ENCODE measurements around the gene TAS2R42. TPM values are rescaled to one million over a fixed set of nuclear protein-coding genes. Genes with fewer than 3 reads are reported as not detected.

Gene TAS2R42
- polyA plus RNA-seq, 1 donor from 2014 or later, result not detected

DNA sequence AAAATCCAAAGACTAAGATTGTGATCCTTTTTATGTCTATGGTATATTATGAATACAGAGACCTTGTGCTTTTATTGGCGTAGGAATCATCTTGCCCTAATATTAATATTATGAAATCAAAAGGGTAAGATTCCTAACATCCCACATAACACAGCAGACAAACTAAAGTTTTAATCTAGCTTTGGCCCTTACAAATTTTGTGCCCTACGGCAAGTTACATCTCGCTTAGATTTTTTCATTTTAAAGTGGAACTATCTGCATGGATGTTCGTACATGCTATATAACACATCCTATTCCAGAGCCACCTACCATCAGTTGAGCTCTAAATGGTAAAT is 16.0 kb downstream of the TAS2R42 start:
- H3K79me2 ChIP-seq (replicated peaks; ENCODE audit: insufficient read depth, low read length), result peaks cover 73% of the 10 kb centered on the region
- peak overlapping the region; percentile 70 for H3K4me3 ChIP-seq (ENCODE audit: low read length)
- H3K4me2 ChIP-seq (ENCODE audit: low read length), result peak overlapping the region; percentile 97
- H3K9me3 ChIP-seq (ENCODE audit: low read length), result no peaks in the 10 kb centered on the region
- H3K27me3 ChIP-seq (ENCODE audit: insufficient read depth, low read depth, low read length), result no peaks in the 10 kb centered on the region
- H4K20me1 ChIP-seq (ENCODE audit: insufficient read depth), result no peaks in the 10 kb centered on the region
- TF ChIP-seq RAD21 (conservative IDR thresholded peaks at IDR 0.05), result no peak
- TF ChIP-seq POLR2AphosphoS5 (IDR thresholded peaks at IDR 0.05), result no peak
- TF ChIP-seq, protein P1, sequence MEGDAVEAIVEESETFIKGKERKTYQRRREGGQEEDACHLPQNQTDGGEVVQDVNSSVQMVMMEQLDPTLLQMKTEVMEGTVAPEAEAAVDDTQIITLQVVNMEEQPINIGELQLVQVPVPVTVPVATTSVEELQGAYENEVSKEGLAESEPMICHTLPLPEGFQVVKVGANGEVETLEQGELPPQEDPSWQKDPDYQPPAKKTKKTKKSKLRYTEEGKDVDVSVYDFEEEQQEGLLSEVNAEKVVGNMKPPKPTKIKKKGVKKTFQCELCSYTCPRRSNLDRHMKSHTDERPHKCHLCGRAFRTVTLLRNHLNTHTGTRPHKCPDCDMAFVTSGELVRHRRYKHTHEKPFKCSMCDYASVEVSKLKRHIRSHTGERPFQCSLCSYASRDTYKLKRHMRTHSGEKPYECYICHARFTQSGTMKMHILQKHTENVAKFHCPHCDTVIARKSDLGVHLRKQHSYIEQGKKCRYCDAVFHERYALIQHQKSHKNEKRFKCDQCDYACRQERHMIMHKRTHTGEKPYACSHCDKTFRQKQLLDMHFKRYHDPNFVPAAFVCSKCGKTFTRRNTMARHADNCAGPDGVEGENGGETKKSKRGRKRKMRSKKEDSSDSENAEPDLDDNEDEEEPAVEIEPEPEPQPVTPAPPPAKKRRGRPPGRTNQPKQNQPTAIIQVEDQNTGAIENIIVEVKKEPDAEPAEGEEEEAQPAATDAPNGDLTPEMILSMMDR (IDR thresholded peaks at IDR 0.05; ENCODE audit: poor library complexity, severe bottlenecking), result no peak
- TF ChIP-seq, protein P2, sequence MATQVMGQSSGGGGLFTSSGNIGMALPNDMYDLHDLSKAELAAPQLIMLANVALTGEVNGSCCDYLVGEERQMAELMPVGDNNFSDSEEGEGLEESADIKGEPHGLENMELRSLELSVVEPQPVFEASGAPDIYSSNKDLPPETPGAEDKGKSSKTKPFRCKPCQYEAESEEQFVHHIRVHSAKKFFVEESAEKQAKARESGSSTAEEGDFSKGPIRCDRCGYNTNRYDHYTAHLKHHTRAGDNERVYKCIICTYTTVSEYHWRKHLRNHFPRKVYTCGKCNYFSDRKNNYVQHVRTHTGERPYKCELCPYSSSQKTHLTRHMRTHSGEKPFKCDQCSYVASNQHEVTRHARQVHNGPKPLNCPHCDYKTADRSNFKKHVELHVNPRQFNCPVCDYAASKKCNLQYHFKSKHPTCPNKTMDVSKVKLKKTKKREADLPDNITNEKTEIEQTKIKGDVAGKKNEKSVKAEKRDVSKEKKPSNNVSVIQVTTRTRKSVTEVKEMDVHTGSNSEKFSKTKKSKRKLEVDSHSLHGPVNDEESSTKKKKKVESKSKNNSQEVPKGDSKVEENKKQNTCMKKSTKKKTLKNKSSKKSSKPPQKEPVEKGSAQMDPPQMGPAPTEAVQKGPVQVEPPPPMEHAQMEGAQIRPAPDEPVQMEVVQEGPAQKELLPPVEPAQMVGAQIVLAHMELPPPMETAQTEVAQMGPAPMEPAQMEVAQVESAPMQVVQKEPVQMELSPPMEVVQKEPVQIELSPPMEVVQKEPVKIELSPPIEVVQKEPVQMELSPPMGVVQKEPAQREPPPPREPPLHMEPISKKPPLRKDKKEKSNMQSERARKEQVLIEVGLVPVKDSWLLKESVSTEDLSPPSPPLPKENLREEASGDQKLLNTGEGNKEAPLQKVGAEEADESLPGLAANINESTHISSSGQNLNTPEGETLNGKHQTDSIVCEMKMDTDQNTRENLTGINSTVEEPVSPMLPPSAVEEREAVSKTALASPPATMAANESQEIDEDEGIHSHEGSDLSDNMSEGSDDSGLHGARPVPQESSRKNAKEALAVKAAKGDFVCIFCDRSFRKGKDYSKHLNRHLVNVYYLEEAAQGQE (IDR thresholded peaks at IDR 0.05; ENCODE audit: borderline replicate concordance), result no peak
- no peak for TF ChIP-seq TAF1 (IDR thresholded peaks at IDR 0.05; ENCODE audit: low read depth)
- TF ChIP-seq SMC3 (conservative IDR thresholded peaks at IDR 0.05; ENCODE audit: poor library complexity), result no peak
- TF ChIP-seq EP300 (conservative IDR thresholded peaks at IDR 0.05; ENCODE audit: poor library complexity, severe bottlenecking), result no peak
- TF ChIP-seq EZH2 (IDR thresholded peaks at IDR 0.05; ENCODE audit: borderline replicate concordance, insufficient read depth, low read length, poor library complexity, severe bottlenecking), result no peak
- no peak for TF ChIP-seq MXI1 (conservative IDR thresholded peaks at IDR 0.05; ENCODE audit: poor library complexity, severe bottlenecking)
- no peaks in the 10 kb centered on the region for H3K36me3 ChIP-seq (ENCODE audit: insufficient read depth, low read length)
- H3K9ac ChIP-seq (ENCODE audit: low read length), result peak overlapping the region; percentile 78
- H3K27ac ChIP-seq (ENCODE audit: low read length), result peak overlapping the region; percentile 92
- H2AFZ ChIP-seq (ENCODE audit: low read depth, low read length), result peak overlapping the region; percentile 0
- no peaks in the 10 kb centered on the region for H3F3A ChIP-seq (ENCODE audit: insufficient read depth, low read length, poor library complexity, severe bottlenecking)
- H3K9me2 ChIP-seq (ENCODE audit: insufficient read depth, low read length), result no peaks in the 10 kb centered on the region

DNA sequence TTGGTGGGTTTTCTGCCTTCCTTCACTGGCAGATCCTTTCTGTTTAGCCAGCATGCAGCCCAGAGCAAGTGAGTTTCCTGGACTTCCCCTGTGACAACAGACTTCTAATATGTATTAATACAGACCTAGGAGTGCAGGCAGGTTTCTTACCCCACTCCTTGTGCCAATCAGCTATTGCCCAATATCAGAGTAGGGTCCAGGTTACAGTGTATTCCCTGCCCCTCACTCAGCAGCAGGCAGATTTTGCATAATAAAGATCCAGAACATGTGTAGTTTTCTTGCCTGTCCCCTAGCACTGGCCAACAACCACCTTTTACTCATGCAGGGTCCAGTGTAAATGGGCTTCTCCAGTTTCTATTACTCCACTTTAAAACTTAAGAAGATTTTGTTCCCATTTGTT is 20.4 kb downstream of the TAS2R42 start:
- no peaks in the 10 kb centered on the region for H3K9me2 ChIP-seq (ENCODE audit: insufficient read depth, low read length)
- no peak overlapping the region for H3K9ac ChIP-seq (ENCODE audit: low read length)
- TF ChIP-seq, protein P2 (IDR thresholded peaks at IDR 0.05; ENCODE audit: borderline replicate concordance), result no peak
- TF ChIP-seq EP300 (conservative IDR thresholded peaks at IDR 0.05; ENCODE audit: poor library complexity, severe bottlenecking) (no peak), TAF1 (IDR thresholded peaks at IDR 0.05; ENCODE audit: low read depth) (no peak), SMC3 (conservative IDR thresholded peaks at IDR 0.05; ENCODE audit: poor library complexity) (no peak), POLR2AphosphoS5 (IDR thresholded peaks at IDR 0.05) (no peak), EZH2 (IDR thresholded peaks at IDR 0.05; ENCODE audit: borderline replicate concordance, insufficient read depth, low read length, poor library complexity, severe bottlenecking) (no peak), MXI1 (conservative IDR thresholded peaks at IDR 0.05; ENCODE audit: poor library complexity, severe bottlenecking) (no peak), RAD21 (conservative IDR thresholded peaks at IDR 0.05) (no peak)
- TF ChIP-seq, protein P1 (IDR thresholded peaks at IDR 0.05; ENCODE audit: poor library complexity, severe bottlenecking), result no peak
- H3K36me3 ChIP-seq (ENCODE audit: insufficient read depth, low read length), result peaks cover 4% of the 10 kb centered on the region
- H3K27me3 ChIP-seq (ENCODE audit: insufficient read depth, low read depth, low read length), result no peaks in the 10 kb centered on the region
- no peak overlapping the region for H3K27ac ChIP-seq (ENCODE audit: low read length)
- H3K79me2 ChIP-seq (replicated peaks; ENCODE audit: insufficient read depth, low read length), result peaks cover 83% of the 10 kb centered on the region
- H3K4me2 ChIP-seq (ENCODE audit: low read length), result no peak overlapping the region
- no peaks in the 10 kb centered on the region for H4K20me1 ChIP-seq (ENCODE audit: insufficient read depth)
- no peaks in the 10 kb centered on the region for H3F3A ChIP-seq (ENCODE audit: insufficient read depth, low read length, poor library complexity, severe bottlenecking)
- H3K9me3 ChIP-seq (ENCODE audit: low read length), result no peaks in the 10 kb centered on the region
- H2AFZ ChIP-seq (ENCODE audit: low read depth, low read length), result no peak overlapping the region
- H3K4me3 ChIP-seq (ENCODE audit: low read length), result no peak overlapping the region

Data from neural cell (in vitro differentiated cells).